ENCODE measurements around the gene UQCR11.

Gene UQCR11

DNA sequence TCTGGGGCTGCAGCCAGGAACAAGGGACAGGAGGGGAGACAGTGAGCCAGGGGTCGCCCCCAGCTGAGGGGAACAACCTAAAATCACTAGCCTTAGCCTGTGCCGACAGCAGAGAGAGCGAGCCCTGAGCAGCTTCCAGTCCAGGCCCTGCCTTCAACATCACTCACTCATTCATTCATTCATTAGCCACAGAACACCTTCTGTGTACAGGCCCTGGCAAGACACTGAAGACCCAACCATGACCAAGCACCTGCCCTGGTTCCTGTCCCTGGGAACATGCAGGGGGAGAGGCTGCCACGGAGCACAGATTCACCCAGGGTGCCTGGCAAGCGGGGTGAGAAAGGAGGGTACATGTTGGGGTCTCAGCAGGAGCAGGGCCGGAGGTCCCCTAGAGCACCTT is 42.0 kb downstream of the UQCR11 start:
- FAIRE-seq, result no peak

DNA sequence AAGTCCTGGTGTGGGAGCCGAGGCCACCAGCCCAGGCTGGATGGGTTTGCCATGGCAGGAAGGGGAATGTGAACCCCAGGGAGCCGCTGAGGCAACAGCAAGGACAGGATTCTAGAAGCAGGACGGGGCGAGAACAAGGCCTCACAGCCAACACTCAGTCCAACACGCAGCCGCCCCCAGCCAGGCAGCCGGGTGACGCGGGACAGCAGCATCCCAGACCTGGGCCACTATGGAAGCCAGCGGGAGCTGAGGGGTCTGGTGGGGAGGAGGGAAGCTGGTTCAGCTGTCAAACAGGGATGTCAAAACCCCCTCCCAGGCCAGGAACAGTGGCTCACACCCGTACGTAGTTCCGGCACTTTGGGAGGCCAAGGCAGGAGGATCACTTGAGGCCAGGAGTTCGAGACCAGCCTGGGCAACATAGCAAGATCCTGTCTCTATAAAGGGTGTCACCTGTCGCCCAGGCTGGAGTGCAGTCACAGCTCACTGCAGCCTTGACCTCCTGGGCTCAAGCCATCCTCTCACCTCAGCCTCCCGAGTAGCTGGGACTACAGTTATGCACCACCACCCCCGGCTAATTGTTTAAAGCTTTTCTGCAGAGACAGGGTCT is 43.9 kb downstream of the UQCR11 start:
- no peak for FAIRE-seq

DNA sequence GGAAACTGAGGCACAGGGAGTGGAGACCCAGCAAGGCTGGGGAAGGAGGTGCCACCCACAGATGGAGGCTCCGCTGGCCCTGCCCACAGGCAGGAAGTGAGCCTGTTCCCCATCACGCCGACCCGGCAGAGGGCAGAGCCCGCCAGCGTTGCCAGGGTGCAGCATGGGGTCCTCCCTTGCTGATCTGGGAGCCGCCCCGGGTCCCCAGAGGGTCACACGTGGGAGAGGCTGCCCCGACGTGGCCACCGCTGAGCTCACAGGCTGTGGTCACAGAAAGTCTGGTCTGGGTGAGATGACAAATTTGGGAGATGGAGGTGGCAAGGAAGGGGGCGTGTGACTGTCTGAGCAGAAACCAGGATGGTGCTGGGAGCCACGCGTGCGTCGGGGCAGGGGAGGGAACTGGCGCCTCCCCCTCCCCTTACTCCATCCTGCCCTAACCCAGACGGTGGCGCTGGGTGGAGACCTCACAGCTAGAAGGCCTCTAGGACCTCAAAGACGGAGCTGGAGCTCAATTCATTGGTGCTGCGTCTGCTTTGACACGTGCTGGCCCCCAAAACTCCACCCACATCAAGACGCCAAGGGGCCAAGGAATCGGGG is 44.9 kb downstream of the UQCR11 start:
- FAIRE-seq, result no peak

DNA sequence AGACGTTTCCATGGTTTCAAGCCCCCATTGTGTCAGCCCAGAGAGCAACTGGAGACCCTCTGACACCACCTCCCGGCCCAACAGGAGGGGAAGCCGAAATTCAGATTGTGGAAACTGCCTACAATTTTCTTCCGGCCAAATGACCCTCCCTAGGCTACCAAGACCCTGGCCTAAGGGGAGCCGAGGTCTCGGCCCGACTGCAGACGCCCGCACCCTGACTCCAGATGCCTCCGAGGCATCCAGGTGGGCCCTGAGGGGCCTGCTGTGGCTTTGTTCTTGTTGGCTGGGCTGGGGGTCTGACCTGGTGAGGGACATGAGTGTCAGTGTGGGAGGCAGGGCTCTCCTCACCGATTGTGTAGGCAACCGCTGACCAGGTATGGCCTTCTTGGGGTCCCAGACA is 46.7 kb downstream of the UQCR11 start:
- FAIRE-seq, result no peak

DNA sequence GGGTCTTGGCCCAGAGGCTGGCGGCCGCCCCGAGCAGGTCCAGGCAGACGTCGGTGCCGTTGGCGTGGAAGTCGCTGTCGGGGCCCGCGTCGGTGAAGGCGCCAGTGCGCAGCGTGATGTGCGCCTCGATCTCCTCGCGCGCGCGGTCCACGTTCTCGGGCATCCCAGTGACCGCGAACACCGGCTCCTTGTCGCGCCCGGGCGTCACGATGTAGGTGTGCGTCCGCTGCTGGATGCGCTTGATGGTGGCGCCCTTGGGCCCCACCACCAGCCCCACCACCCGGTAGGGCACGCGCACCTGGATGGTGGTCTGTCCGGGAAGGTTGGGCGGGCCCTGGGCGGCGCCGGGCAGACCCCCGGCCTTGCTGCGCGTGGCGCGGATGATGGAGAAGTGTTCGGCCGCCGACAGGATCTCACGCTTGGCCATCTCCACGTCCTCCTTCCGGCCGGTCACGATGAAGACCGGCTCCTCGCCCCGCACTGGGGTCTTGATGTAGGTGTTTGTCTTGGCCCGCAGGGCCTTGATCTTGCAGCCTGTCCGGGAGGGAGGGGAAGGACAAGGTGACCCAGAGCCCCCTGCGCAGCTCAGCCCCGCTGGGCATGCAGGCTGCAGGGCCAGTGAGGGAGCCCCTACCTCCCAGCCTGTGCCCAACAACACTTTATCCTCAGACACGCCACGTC is 48.7 kb downstream of the UQCR11 start:
- no peak for FAIRE-seq

DNA sequence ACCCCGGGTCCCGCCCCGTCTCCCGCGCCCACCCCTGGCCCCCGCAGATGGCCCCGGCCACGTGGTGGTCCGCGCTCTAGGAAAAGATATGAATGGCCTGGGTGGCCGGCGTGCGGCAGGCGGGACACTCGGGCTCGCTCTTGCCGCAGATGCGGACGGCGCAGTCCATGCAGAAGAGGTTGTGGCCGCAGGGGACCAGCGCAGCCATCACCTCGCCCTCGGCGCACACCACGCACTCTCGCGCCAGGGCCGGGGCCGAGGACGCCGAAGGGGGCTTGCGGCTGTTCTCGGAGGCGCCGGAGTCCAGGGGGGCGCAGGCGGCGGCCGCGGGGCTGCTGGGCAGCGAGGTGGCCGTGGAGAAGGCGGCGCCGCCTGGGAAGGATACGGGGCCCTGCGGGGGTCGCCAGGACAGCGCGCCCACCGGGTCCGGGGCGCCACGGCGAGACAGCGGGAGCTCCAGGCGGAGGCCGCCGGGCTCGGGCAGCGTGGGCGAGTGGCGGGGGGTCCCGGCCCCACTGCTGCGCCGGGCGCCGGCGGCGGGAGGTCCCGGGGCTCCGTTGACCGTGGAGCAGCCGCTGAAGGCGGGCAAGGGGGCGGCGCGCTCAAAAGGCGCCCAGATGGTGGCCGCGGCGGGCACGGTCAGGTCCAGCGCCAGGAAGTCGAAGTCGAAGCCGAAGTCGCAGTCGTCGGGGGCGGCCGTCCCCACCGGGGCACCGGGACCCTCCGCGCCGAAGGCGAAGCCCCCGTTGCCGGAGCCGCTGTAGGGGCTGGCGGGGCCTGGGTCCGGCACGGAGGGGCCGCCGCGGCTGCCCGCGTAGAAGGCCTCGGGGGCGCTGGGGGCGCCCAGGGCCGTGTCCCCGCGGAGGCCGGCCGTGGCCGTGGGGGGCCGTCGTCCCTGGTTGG is 49.5 kb downstream of the UQCR11 start:
- FAIRE-seq, result no peak

DNA sequence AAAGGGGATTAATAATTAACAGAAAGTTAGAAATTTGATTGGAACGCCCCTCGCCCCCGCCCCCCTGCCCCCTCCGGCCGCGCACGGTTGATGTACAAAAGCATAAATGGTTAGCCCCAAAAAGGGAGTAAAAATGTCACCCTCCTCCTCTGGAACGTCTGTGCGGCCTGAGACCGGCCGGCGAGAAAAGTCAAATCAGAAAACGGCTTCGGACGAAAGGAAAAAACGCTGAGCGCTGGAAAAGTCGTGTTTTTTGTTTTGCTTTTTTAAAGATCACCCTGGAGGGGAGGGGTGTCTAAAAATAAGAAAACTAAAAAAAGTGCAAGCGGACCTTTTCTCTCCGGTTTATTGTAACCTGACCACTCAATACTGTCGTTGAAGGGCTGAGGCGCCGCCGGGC is 50.3 kb downstream of the UQCR11 start:
- FAIRE-seq, result no peak

DNA sequence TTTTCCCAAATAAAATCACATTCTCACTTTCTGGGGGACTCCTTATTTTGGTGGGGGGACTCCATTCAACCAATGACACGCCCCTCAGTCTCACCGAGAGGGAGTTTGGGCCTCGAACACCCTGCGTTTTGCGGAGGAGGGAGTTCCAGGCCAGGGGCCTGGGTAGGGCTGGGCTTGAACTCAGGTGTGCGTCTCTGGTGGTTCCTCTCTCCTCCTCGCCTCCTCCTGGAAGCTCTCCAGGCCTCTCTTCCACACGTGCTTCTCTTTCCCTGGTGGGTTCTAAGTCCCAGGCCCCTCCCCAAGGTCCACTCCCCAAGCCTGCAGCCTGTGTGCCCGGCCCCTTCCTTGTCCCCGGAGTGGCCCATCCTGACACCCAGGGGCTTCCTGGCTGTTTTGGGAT is 51.8 kb downstream of the UQCR11 start:
- no peak for FAIRE-seq

DNA sequence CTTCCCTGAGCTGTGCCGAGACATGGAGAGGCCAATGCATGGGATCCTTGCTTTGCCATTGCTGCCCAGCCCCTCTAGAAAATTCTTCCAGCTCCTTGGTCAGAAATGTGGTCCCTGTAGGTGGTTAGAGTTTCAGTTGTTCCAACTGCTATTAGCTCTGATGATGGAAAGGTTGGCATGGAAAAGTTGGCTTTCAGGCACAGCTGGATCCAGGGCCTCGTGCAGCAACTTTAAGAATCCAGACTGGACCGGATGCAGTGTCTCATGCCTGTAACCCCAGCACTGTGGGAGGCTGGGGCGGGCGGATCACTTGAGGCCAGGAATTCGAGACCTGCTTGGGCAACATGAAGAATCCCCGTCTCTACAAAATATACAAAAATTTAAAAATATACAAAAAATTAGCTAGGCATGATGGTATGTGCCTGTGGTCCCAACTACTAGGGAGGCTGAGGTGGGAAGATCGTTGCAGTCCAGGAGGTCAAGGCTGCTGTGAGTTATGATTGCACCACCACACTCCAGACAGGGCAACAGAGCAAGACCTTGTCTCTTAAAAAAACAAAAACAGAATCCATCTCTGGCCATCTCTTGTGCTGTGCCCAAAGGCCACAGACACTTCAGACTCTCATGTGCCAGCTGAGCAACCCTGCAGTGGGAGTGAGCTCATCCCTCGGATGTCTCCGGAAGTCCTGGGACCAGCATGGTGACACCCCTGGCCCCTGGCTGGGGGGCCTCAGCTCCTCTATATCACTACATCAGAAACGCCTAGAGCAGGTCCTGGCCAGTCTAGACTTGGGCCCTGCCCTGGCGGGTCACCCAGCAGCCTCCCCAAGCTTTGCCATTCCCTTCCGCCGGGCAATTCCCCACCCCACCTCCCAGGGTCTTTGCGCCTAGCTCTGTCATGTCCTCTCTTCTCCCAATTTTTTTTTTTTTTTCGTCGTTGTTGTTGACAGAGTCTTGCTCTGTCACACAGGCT is 53.9 kb downstream of the UQCR11 start:
- FAIRE-seq, result no peak

DNA sequence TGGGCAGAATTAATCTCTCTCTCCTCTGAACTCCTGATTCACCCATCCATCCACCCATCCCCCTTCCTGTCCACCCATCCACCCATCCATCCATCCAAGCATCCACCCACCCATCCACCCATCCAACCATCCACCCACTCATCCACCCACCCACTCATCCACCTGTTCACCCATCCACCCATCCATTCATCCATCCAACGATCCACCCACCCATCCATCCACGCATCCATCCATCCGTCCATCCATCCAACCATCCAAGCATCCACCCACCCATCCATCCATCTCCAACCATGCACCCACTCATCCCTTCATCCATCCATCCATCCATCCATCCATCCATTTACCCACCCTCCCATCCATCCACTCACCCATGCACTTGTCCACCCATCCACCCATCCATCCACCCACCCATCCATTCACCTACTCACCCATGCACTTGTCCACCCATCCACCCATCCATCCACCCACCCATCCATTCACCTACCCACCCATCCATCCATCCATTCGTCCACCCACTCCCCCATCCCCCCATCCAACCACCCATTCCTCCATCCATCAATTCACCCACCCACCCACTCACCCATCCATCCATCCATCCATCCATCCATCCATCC is 55.8 kb downstream of the UQCR11 start:
- FAIRE-seq, result no peak
